ENCODE data around the gene AMPD3.
A peak's percentile ranks its signal among the peaks of the same experiment; 100 is the strongest.

The AMPD3 gene

GRCh38 chr11:10459029-10459970 lies 4.2 kb downstream of the AMPD3 start:
- peak; percentile 18 to 30 for DNase-seq (ENCODE audit: low read depth in 1 of 2, low spot score in 1 of 2)

- no peak for DNase-seq (ENCODE audit: low read depth in 1 of 2, low spot score in 1 of 2)
These were observed 5.7 kb downstream of the AMPD3 start for GRCh38 chr11:10460611-10461275.

GRCh38 chr11:10461276-10461790 lies 6.3 kb downstream of the AMPD3 start:
- DNase-seq (ENCODE audit: low read depth in 1 of 2, low spot score in 1 of 2): no peak

- no peak for DNase-seq (ENCODE audit: low read depth in 1 of 2, low spot score in 1 of 2)
These were observed 7.8 kb downstream of the AMPD3 start for GRCh38 chr11:10462746-10463300.

- DNase-seq (ENCODE audit: low read depth in 1 of 2, low spot score in 1 of 2): no peak
These were observed 18.3 kb downstream of the AMPD3 start for GRCh38 chr11:10473371-10473770.

- no peak for DNase-seq (ENCODE audit: low read depth in 1 of 2, low spot score in 1 of 2)
These were observed 19.5 kb downstream of the AMPD3 start for GRCh38 chr11:10474551-10474950.

GRCh38 chr11:10476342-10476741 lies 21.3 kb downstream of the AMPD3 start:
- DNase-seq (ENCODE audit: low read depth in 1 of 2, low spot score in 1 of 2): no peak

- no peak for DNase-seq (ENCODE audit: low read depth in 1 of 2, low spot score in 1 of 2)
These were observed 22.0 kb downstream of the AMPD3 start for GRCh38 chr11:10476927-10477689.

- DNase-seq (ENCODE audit: low read depth in 1 of 2, low spot score in 1 of 2): no peak
These were observed 22.6 kb downstream of the AMPD3 start for GRCh38 chr11:10477690-10478046.

- no peak for DNase-seq (ENCODE audit: low read depth in 1 of 2, low spot score in 1 of 2)
These were observed 23.0 kb downstream of the AMPD3 start for GRCh38 chr11:10478066-10478465.

- DNase-seq (ENCODE audit: low read depth in 1 of 2, low spot score in 1 of 2): no peak
These were observed 23.8 kb downstream of the AMPD3 start for GRCh38 chr11:10478574-10479550.

GRCh38 chr11:10480026-10480425 lies 25.0 kb downstream of the AMPD3 start:
- DNase-seq (ENCODE audit: low read depth in 1 of 2, low spot score in 1 of 2): no peak

GRCh38 chr11:10480760-10481159 lies 25.7 kb downstream of the AMPD3 start:
- no peak for DNase-seq (ENCODE audit: low read depth in 1 of 2, low spot score in 1 of 2)

- no peak for DNase-seq (ENCODE audit: low read depth in 1 of 2, low spot score in 1 of 2)
These were observed 26.7 kb downstream of the AMPD3 start for GRCh38 chr11:10481560-10482349.

- no peak for DNase-seq (ENCODE audit: low read depth in 1 of 2, low spot score in 1 of 2)
These were observed 28.1 kb downstream of the AMPD3 start for GRCh38 chr11:10483174-10483573.

GRCh38 chr11:10483584-10483983 lies 28.5 kb downstream of the AMPD3 start:
- no peak for DNase-seq (ENCODE audit: low read depth in 1 of 2, low spot score in 1 of 2)

GRCh38 chr11:10484461-10485180 lies 29.6 kb downstream of the AMPD3 start:
- DNase-seq (ENCODE audit: low read depth in 1 of 2, low spot score in 1 of 2): no peak

- DNase-seq (ENCODE audit: low read depth in 1 of 2, low spot score in 1 of 2): no peak
These were observed 30.6 kb downstream of the AMPD3 start for GRCh38 chr11:10485646-10486045.

Measured in activated T-helper 1 cell treated with anti-CD3 and anti-CD28 coated beads, Interleukin-2, amount 50 U/mL, for 16 hours (primary cell).